Loucy (cell line): Measurements from ENCODE around the gene CHRM1.

ENCODE experiments used
- EZH2phosphoT487 ChIP-seq: fragments of 200-600 bp; IDR thresholded peaks from 2 replicates; pipeline ENCODE4 v1.6.1; 2018; ENCODE audit warnings: antibody characterized with exemption, mild to moderate bottlenecking, moderate library complexity, borderline replicate concordance
- TF ChIP-seq, protein P1 (sequence below): fragments of 200-600 bp; sonication (generic); conservative IDR thresholded peaks from 2 replicates; pipeline ENCODE4 v1.5.1; 2014; ENCODE audit warnings: mild to moderate bottlenecking, antibody characterized with exemption, low read length

DNA sequence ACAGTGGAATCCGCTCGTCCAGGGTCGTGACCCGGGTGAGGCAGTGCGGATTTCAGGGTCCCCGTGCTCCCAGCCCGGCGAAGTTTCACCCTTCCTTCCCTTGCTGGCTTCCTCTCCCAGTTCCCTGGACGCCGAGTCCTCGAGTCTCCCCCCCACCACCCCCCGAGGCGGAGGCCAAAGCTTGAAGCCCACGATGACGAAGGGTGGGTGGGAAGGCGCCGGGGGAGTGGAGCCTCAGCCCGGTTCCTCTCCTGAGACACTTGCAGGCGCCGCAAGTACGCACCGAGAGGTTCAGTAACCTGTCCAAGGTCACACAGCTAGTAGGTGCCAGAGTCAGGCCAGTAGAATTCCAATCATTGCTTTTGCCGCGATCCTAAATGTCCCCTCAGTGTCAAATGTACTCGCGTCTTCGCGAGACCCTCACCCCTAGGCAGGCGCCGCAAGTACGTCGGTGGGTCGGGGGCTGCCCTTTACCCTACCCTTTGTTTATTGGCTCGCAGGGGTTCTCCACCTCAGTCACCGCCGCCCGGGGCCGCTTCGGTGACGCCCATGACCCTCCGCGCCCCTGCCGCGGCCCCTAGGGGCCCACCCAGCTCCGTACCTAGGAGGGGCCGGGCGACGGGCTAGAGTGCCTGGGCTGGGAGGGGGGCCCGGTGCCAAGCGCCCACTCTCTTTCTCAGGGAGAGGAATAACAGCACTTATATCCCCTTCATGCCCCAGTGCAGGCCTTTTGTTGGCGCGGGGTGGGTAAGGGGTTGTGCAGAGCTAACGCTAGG is 5.7 kb upstream of the CHRM1 start:
- TF ChIP-seq, protein P1, sequence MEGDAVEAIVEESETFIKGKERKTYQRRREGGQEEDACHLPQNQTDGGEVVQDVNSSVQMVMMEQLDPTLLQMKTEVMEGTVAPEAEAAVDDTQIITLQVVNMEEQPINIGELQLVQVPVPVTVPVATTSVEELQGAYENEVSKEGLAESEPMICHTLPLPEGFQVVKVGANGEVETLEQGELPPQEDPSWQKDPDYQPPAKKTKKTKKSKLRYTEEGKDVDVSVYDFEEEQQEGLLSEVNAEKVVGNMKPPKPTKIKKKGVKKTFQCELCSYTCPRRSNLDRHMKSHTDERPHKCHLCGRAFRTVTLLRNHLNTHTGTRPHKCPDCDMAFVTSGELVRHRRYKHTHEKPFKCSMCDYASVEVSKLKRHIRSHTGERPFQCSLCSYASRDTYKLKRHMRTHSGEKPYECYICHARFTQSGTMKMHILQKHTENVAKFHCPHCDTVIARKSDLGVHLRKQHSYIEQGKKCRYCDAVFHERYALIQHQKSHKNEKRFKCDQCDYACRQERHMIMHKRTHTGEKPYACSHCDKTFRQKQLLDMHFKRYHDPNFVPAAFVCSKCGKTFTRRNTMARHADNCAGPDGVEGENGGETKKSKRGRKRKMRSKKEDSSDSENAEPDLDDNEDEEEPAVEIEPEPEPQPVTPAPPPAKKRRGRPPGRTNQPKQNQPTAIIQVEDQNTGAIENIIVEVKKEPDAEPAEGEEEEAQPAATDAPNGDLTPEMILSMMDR, result no peak
- no peak for TF ChIP-seq EZH2phosphoT487
